HepG2 (cell line): ENCODE results near the gene LBX2. TPM values are rescaled to one million over a fixed set of nuclear protein-coding genes. Genes with fewer than 3 reads are reported as not detected.

ENCODE experiments used
- DR1 ChIP-seq: sonication (generic); formaldehyde crosslinking; IDR thresholded peaks from 2 replicates; pipeline ENCODE4 v1.8.0; 2021; ENCODE audit warnings: mild to moderate bottlenecking, missing genetic modification reagents, inconsistent platforms
- EED ChIP-seq: sonication (generic); formaldehyde crosslinking; IDR thresholded peaks from 2 replicates; pipeline ENCODE4 v1.5.0; 2020; ENCODE audit warnings: mild to moderate bottlenecking, missing genetic modification reagents
- ELK4 ChIP-seq: sonication (generic); formaldehyde crosslinking; IDR thresholded peaks from 2 replicates; pipeline ENCODE4 v1.9.0; 2021; ENCODE audit warnings: missing genetic modification reagents, borderline replicate concordance
- FOSL1 ChIP-seq: sonication (generic); formaldehyde crosslinking; IDR thresholded peaks from 2 replicates; pipeline ENCODE4 v1.9.0; 2021; ENCODE audit warnings: missing genetic modification reagents, borderline replicate concordance
- HNF1A ChIP-seq, 2 experiments: sonication (generic) in 1 of 2; formaldehyde crosslinking in 1 of 2; IDR thresholded peaks; 2 replicates each; pipeline versions ENCODE4 v1.4.0 to v1.6.1; 2016 to 2020; ENCODE audit warnings: borderline replicate concordance in 1 of 2, low read depth in 1 of 2, mild to moderate bottlenecking in 1 of 2, missing genetic modification reagents in 1 of 2
- NCOA5 ChIP-seq: sonication (generic); formaldehyde crosslinking; IDR thresholded peaks from 2 replicates; pipeline ENCODE4 v1.4.0; 2020; ENCODE audit warnings: missing genetic modification reagents
- NR3C1 ChIP-seq: sonication (generic); formaldehyde crosslinking; IDR thresholded peaks from 2 replicates; pipeline ENCODE4 v1.4.0; 2020; ENCODE audit warnings: missing genetic modification reagents
- SKI ChIP-seq: fragments of 450-650 bp; IDR thresholded peaks from one replicate; pipeline ENCODE4 v1.6.1; 2018; ENCODE audit warnings: mild to moderate bottlenecking; ENCODE audit not compliant: partially characterized antibody
- TCF7L2 ChIP-seq: IDR thresholded peaks from 2 replicates; pipeline ENCODE4 v1.6.1; 2011; ENCODE audit warnings: mild to moderate bottlenecking, low read depth, low read length, moderate library complexity
- ZBTB10 ChIP-seq: sonication (generic); formaldehyde crosslinking; IDR thresholded peaks from 2 replicates; pipeline ENCODE4 v1.4.0; 2020; ENCODE audit warnings: missing genetic modification reagents, borderline replicate concordance
- ZBTB21 ChIP-seq: sonication (generic); formaldehyde crosslinking; IDR thresholded peaks from 2 replicates; pipeline ENCODE4 v1.4.0; 2020; ENCODE audit warnings: missing genetic modification reagents
- ZNF224 ChIP-seq: sonication (generic); formaldehyde crosslinking; IDR thresholded peaks from 2 replicates; pipeline ENCODE4 v1.5.0; 2020; ENCODE audit warnings: mild to moderate bottlenecking, missing genetic modification reagents
- ZNF225 ChIP-seq: sonication (generic); formaldehyde crosslinking; IDR thresholded peaks from 2 replicates; pipeline ENCODE4 v1.4.0; 2020; ENCODE audit warnings: mild to moderate bottlenecking, missing genetic modification reagents
- ZNF367 ChIP-seq: sonication (generic); formaldehyde crosslinking; IDR thresholded peaks from 2 replicates; pipeline ENCODE4 v1.4.0; 2020; ENCODE audit warnings: missing genetic modification reagents, borderline replicate concordance
- ZNF484 ChIP-seq: sonication (generic); formaldehyde crosslinking; IDR thresholded peaks from 2 replicates; pipeline ENCODE4 v1.5.1; 2020; ENCODE audit warnings: mild to moderate bottlenecking, low read depth, missing genetic modification reagents, borderline replicate concordance
- ZNF562 ChIP-seq: sonication (generic); formaldehyde crosslinking; IDR thresholded peaks from 2 replicates; pipeline ENCODE4 v1.8.0; 2022; ENCODE audit warnings: missing genetic modification reagents, borderline replicate concordance
- ZNF580 ChIP-seq: IDR thresholded peaks from 2 replicates; pipeline ENCODE4 v1.6.1; 2016; ENCODE audit warnings: low read depth, borderline replicate concordance
- ZNF589 ChIP-seq: sonication (generic); formaldehyde crosslinking; conservative IDR thresholded peaks from 2 replicates; pipeline ENCODE4 v1.8.0; 2022; ENCODE audit warnings: mild to moderate bottlenecking, moderate library complexity, missing genetic modification reagents
- ZNF619 ChIP-seq: sonication (generic); formaldehyde crosslinking; IDR thresholded peaks from 2 replicates; pipeline ENCODE4 v1.4.0; 2020; ENCODE audit warnings: mild to moderate bottlenecking, missing genetic modification reagents
- ZNF747 ChIP-seq: sonication (generic); formaldehyde crosslinking; IDR thresholded peaks from 2 replicates; pipeline ENCODE4 v1.8.1; 2023; ENCODE audit warnings: missing genetic modification reagents, mild to moderate bottlenecking, borderline replicate concordance
- polyA plus RNA-seq, 8 experiments: library from polyadenylated mRNA; depleted of rRNA in 3 of 8; stranded (reverse) in 7 of 8; unstranded in 1 of 8; fragments of >200 nt; fragmentation: Illumina TruSeq in 4 of 8; extraction: Trizol in 4 of 8; gene quantifications; 2 replicates each; pipeline versions ENCODE4 v1.2.1 to v1.2.3, GENCODE V29; 2011 to 2016; ENCODE audit warnings: low read depth in 4 of 8, missing spikeins in 1 of 8, mixed read lengths in 1 of 8; ENCODE audit not compliant: insufficient read depth in 1 of 8
- total RNA-seq, 5 experiments: library from RNA; depleted of rRNA; stranded (reverse); fragments of >200 nt; fragmentation: Illumina TruSeq; extraction: Trizol; gene quantifications; 2 replicates each; pipeline ENCODE4 v1.2.3, GENCODE V29; 2016; ENCODE audit warnings: low read depth in 1 of 5

LBX2 gene
- total and polyA plus RNA-seq, 2 of the 13 experiments (the other 11 are each of a cell fraction or from before 2014, with no cell fraction given): 6.4 to 8.1 TPM

- TF ChIP-seq ZBTB10 (peak; percentile 68), TCF7L2 (no peak), ZNF589 (CRISPR knock-in tag) (peak; percentile 21; the same call in 1 of the 2 replicates), ELK4 (no peak), SKI (no peak), HNF1A (IDR thresholded peaks at IDR 0.05; ENCODE audit: low read depth) (no peak), HNF1A (CRISPR knock-in tag; IDR thresholded peaks at IDR 0.05; ENCODE audit: borderline replicate concordance) (0 out of 2 replicates have a peak, but pooled peaks have one; percentile 1), ZNF484 (CRISPR knock-in tag) (peak; percentile 92), NR3C1 (CRISPR knock-in tag) (no peak), NCOA5 (CRISPR knock-in tag) (peak; percentile 32; the same call in 1 of the 2 replicates), FOSL1 (CRISPR knock-in tag) (0 out of 2 replicates have a peak, but pooled peaks have one; percentile 8), ZNF225 (CRISPR knock-in tag) (peak; percentile 87; the same call in 1 of the 2 replicates), ZNF224 (CRISPR knock-in tag) (no peak), ZNF747 (CRISPR knock-in tag) (peak; percentile 48; the same call in 1 of the 2 replicates), ZBTB21 (CRISPR knock-in tag) (no peak), DR1 (CRISPR knock-in tag) (peak; percentile 38; the same call in 1 of the 2 replicates), EED (no peak), ZNF562 (CRISPR knock-in tag) (no peak), ZNF619 (no peak), ZNF580 (CRISPR knock-in tag) (no peak), ZNF367 (CRISPR knock-in tag) (peak; percentile 55)
Measured at GRCh38 chr2:74481961-74482800, 17.2 kb downstream of the LBX2 start (continued).
